T-helper 1 cell treated with Interleukin-12 subunit alpha and Interleukin-12 subunit beta and Interleukin-4 antibody, amounts not matched to agents 30 μg/mL and 1 μg/mL, for 36 hours (primary cell): Measurements from ENCODE around the gene CIART.

Source experiments
- H3K27ac Mint-ChIP-seq: one replicate; pipeline ENCODE4 v1.8.0; 2021; ENCODE audit warnings: mild to moderate bottlenecking, mixed read lengths
- H3K27me3 Mint-ChIP-seq: one replicate; pipeline ENCODE4 v1.8.0; 2021; ENCODE audit warnings: low read depth, mixed read lengths
- H3K36me3 Mint-ChIP-seq: one replicate; pipeline ENCODE4 v1.8.0; 2021; ENCODE audit warnings: low read depth, mixed read lengths
- H3K4me1 Mint-ChIP-seq: one replicate; pipeline ENCODE4 v1.8.0; 2021; ENCODE audit warnings: low read depth, mixed read lengths
- H3K4me3 Mint-ChIP-seq: one replicate; pipeline ENCODE4 v1.8.0; 2021; ENCODE audit warnings: mild to moderate bottlenecking, moderate library complexity, mixed read lengths
- H3K9me3 Mint-ChIP-seq: one replicate; pipeline ENCODE4 v1.8.0; 2021; ENCODE audit warnings: mixed read lengths

The CIART gene

DNA sequence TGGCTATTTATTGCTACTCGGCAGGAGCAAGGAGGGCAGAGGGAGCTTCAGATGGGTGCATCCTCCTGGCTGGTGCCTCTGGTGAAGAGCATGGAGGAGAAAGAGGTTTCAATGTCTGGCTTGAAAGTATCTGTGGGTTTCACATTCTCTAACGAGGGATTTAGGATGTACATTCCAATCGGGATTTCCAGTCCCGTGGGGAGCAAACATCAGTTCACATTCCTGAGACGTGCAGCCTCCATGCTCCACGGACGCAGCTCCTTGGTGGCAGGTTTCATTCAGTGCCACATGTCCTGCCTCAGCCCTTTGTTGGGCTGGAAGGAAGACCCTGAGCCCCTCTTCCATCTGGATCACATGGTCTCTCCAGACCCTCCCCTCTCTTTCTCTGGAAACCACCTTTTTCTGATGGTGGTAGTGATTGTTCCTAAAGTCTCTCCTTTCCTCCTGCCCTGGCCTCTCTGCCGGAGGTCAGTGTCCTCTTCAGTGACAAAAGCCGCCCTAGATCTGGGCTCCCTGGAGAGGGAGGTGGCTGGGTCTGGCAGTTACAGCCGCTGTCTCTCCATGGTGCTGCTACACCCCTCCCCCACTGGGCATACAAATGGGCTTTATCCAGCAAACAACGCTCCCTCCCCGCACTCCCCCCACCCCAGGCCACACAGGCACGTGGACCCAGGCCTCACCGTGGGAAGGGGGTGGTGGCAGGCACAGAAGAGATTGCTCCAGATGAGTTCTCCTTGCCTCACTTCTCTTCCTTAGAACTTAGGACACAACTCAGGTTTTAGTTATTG is 25.6 kb upstream of the CIART start:
- Mint-ChIP-seq H3K27me3 (peaks cover 64% of the 10 kb centered on the region), H3K4me1 (peaks cover 18% of the 10 kb centered on the region), H3K4me3 (no peak overlapping the region), H3K9me3 (no peaks in the 10 kb centered on the region), H3K36me3 (no peaks in the 10 kb centered on the region), H3K27ac (no peak overlapping the region)

DNA sequence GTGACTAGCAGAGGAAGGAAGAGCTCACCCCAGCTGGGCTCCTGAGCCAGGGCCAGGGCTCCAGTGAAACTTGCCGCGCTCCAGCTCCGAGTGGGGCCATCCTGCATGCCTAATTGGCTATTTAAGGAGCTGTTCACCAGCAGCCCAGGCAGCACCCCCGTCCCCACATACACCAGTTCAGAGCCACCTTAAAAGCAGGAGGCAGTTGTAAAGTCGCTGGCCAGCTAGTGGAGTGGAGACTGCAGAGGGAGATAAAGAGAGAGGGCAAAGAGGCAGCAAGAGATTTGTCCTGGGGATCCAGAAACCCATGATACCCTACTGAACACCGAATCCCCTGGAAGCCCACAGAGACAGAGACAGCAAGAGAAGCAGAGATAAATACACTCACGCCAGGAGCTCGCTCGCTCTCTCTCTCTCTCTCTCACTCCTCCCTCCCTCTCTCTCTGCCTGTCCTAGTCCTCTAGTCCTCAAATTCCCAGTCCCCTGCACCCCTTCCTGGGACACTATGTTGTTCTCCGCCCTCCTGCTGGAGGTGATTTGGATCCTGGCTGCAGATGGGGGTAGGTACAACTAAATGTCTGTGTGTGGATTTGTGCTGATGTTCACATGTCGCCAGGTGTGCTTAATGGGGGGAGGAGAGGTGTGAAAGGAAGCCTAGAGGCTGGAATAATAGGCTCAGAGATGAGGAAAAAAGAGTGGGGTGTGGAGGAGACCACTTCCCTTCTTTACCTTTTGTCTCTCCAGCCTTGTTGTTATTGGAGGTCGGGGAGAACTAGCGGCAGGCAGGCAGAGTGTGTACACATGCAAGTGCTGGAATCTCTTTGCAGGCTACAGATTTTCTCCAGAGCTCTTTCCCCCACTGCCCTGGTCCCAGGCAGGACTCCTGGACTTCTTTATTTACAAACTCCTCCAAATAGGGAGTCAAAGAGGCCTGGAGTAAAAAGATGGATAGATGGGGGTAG is 24.4 kb upstream of the CIART start, which contains the start of gene CA14:
TSS of gene CA14 (plus strand) at position 151 of the 962 bp plus-strand sequence. CDS start at position 506, 355 bp downstream.
- Mint-ChIP-seq H3K4me3 (no peak within 1 kb of the TSS), H3K27me3 (peaks cover 62% of the 10 kb centered on the region), H3K4me1 (peaks cover 18% of the 10 kb centered on the region), H3K27ac (no peak within 1 kb of the TSS), H3K9me3 (no peaks in the 10 kb centered on the region), H3K36me3 (no peaks in the 10 kb centered on the region)

DNA sequence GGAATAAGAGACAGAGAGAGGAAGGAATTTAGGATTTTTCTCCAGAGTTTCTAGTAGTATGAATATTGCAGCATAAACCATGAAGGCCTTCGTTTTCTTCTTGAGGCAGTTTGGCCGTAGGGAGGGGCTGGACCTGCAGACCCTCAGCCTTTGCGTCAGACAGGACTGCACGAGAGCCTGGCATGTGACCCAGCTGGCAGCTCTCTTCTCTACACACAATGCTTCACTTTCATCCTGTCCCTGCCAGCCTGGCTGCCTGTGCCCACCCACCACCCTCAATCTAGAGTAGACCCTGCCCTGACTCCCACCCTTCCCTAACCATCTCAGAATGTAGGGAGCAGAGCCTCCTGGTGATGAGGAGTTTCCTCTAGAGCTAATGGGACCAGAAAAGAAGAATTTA is 23.1 kb upstream of the CIART start:
- Mint-ChIP-seq H3K4me3 (no peak overlapping the region), H3K27me3 (peaks cover 55% of the 10 kb centered on the region), H3K9me3 (no peaks in the 10 kb centered on the region), H3K4me1 (peaks cover 18% of the 10 kb centered on the region), H3K36me3 (no peaks in the 10 kb centered on the region), H3K27ac (no peak overlapping the region)

DNA sequence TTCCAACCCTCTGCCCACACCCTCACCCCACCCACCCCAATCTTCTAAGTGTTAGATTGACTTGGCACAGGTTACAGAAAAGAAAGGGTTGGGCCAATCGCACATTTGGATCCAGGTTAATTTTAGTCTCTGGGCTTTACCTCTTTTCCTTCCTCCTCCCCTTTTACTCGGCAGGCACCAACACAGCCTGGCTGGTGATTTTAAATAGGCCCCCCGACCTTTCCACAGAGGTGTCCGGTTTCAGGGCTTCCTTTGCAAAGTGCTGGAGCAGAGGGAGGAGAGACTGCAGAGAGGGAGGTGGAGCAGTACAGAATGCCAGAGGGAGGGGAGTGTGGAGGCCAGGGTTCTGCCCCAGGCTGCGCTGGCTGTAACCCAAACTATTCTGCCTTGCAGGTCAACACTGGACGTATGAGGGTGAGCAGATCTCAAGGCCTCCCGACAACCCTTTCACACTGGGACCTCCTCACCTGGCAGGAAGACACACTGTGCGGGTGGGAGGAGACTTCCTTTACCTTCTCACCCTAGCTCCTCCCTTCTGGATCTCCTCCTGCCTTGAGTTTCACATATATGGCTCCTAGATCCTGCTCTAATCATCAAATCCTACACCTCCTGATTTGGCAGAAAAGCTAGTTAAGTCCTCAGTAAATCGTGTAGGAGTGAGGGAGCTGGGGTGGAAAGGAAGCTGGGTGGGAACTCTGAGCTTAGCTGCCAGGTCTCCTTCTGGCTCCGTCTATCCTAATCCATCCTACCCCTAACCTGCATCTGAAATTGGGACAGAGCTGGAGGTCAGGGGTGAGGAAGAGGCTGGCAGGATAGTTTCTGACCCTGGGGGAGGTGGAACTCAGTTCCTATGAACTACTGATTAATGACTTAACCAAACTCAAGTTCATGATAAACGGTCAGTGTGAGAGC is 22.3 kb upstream of the CIART start:
- Mint-ChIP-seq H3K4me1 (peaks cover 18% of the 10 kb centered on the region), H3K27ac (no peak overlapping the region), H3K4me3 (no peak overlapping the region), H3K36me3 (peaks cover 4% of the 10 kb centered on the region), H3K27me3 (peaks cover 55% of the 10 kb centered on the region), H3K9me3 (no peaks in the 10 kb centered on the region)

DNA sequence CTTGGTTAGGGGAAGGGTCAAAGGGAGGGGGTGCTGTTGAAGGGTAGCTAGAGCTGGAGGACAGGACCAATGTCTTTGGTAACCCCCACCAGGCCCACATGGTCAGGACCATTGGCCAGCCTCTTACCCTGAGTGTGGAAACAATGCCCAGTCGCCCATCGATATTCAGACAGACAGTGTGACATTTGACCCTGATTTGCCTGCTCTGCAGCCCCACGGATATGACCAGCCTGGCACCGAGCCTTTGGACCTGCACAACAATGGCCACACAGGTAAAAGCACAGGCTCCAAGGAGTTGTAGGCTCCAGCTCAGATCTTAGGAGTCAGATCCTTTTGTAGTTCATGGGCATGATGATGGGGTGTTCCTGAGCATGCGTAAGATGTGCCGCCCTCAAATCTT is 21.0 kb upstream of the CIART start:
- H3K9me3 Mint-ChIP-seq: no peaks in the 10 kb centered on the region
- H3K36me3 Mint-ChIP-seq: peaks cover 15% of the 10 kb centered on the region
- H3K27ac Mint-ChIP-seq: no peak overlapping the region

DNA sequence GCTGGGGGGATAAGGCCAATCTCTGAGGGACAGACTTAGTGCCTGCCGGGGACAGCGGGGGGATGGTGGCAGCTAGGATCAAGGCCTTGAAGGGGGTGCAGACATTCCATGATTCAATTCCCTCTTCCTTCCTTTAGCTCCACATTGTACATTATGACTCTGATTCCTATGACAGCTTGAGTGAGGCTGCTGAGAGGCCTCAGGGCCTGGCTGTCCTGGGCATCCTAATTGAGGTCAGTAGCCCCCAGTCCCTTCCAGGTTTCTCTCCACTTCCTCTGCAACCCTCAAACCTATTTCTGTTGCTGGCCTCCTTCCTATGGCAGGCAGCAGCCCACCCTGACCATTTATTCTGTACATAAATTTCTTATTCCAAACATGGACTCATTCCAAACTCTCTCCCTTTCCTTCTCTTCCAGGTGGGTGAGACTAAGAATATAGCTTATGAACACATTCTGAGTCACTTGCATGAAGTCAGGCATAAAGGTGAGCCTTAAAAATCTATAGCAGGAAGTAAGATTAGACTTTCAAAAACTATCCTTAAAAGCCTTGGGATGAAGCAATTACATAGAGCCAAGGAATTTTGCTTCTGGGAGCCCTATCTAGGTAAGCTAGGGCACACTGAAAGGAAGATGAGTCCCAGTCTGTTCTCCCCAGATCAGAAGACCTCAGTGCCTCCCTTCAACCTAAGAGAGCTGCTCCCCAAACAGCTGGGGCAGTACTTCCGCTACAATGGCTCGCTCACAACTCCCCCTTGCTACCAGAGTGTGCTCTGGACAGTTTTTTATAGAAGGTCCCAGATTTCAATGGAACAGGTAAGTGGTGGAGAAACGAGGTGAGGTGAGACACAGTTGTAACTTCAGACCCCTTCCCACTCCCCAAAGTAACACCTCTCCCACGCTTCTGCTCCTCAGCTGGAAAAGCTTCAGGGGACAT is 19.7 kb upstream of the CIART start:
- Mint-ChIP-seq H3K36me3 (peaks cover 23% of the 10 kb centered on the region), H3K4me3 (no peak overlapping the region), H3K27ac (peak overlapping the region; percentile 4), H3K4me1 (peaks cover 16% of the 10 kb centered on the region), H3K9me3 (no peaks in the 10 kb centered on the region), H3K27me3 (peaks cover 31% of the 10 kb centered on the region)

More for the DNA sequence above, 21.0 kb upstream of the CIART start:
- Mint-ChIP-seq H3K4me3 (no peak overlapping the region), H3K27me3 (peaks cover 44% of the 10 kb centered on the region), H3K4me1 (peaks cover 9% of the 10 kb centered on the region)

DNA sequence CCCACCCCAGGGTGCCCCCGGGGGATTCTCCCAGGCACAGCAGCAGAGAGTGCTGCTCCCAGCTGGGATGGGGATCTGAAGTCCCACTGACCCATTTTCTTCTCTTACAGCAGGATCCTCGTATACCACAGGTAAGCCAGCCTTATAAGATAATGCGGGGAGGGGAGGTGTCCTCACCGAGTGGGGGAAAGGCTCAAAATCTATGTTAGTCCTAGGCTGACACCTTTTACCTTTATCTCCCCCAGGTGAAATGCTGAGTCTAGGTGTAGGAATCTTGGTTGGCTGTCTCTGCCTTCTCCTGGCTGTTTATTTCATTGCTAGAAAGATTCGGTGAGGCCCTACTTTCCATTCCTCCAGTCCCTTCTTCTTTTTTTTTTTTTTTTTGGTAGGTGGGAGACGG is 18.8 kb upstream of the CIART start:
- Mint-ChIP-seq H3K4me1 (peaks cover 22% of the 10 kb centered on the region), H3K27ac (no peak overlapping the region), H3K9me3 (no peaks in the 10 kb centered on the region), H3K36me3 (peaks cover 32% of the 10 kb centered on the region), H3K4me3 (no peak overlapping the region), H3K27me3 (peaks cover 23% of the 10 kb centered on the region)

DNA sequence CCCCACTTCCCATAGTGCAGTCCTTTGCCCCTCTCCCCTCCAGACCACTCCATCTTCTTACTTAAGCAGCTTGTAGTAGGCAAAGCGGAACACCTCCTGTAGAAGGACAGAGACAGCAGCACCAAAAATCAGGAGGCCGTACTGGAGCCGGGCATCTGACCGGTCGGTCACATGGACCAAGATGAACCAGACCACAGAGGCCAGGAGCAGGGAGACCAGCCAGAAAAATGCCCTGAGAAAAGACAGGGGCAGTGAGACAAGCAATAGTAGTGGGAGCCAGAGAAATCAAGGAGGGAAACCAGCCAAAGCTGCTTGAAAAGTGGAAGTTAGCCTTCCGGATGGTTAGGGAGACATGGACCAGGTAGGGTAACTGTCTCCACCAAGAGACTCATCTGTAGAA is 14.5 kb upstream of the CIART start:
- Mint-ChIP-seq H3K4me1 (peaks cover 25% of the 10 kb centered on the region), H3K27me3 (no peaks in the 10 kb centered on the region), H3K36me3 (peaks cover 34% of the 10 kb centered on the region), H3K4me3 (peak overlapping the region; percentile 93), H3K27ac (peak overlapping the region; percentile 98), H3K9me3 (no peaks in the 10 kb centered on the region)

DNA sequence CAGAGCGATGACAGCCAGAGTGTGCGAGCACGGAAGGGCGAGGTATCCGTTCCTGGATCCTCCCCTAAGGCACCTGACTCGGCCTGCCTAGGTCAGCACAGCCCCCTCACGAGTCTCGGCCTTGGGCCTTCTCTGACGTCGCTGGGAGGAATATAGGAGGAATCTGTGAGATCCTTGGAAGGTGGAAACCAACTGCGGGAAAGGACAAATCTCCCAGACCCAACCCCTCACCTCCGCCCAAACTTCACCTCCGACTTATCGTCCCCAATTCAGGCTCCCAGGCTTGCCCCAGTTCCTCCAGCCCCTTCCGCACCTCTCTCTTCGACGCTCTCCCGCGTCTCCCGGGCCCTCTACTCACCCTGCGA is 14.0 kb upstream of the CIART start:
- Mint-ChIP-seq H3K9me3 (no peaks in the 10 kb centered on the region), H3K27ac (peak overlapping the region; percentile 98), H3K4me1 (peaks cover 25% of the 10 kb centered on the region), H3K4me3 (peak overlapping the region; percentile 93), H3K27me3 (no peaks in the 10 kb centered on the region), H3K36me3 (peaks cover 34% of the 10 kb centered on the region)

DNA sequence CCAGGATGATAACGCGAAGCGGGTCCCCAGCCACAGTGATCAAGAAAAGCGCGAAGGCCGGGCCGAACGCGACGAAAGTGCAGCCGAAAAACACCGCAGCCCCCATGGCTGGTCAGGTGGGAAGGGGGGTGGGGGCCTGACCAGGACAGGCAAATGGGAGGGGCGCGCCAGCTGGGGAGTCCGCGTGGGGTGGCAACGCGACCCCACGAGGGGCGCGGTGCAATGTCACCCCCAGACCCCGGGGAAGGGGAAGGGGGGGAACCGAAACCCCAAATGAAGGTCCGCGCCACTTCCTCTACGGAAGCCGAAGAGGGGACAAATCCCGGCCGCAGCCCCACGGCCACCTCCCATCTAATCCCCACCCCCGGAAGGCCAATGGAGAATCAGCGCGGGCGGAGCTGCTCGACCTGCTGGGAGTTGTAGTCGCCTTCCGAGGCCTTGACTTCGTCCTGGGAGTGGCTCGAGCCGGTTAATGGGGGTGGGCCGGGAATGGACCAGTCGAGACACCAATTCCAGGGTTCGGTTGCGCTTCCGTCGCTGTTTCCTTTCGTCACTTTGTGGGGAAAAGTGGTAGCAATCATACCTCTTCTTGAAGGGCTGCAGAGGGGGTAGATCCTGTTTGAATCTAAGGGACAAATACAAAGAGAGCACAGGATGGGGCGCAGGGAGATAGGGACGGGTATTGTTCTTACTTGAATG is 13.5 kb upstream of the CIART start, which contains the start of gene APH1A:
TSS of gene APH1A (minus strand) at position 312 of the 699 bp plus-strand sequence. CDS start at position 106, 206 bp downstream.
- Mint-ChIP-seq H3K27ac (peak within 1 kb of the TSS; percentile 98), H3K27me3 (no peaks in the 10 kb centered on the region), H3K9me3 (no peaks in the 10 kb centered on the region), H3K4me3 (peak within 1 kb of the TSS; percentile 93), H3K36me3 (peaks cover 34% of the 10 kb centered on the region), H3K4me1 (peaks cover 25% of the 10 kb centered on the region)

DNA sequence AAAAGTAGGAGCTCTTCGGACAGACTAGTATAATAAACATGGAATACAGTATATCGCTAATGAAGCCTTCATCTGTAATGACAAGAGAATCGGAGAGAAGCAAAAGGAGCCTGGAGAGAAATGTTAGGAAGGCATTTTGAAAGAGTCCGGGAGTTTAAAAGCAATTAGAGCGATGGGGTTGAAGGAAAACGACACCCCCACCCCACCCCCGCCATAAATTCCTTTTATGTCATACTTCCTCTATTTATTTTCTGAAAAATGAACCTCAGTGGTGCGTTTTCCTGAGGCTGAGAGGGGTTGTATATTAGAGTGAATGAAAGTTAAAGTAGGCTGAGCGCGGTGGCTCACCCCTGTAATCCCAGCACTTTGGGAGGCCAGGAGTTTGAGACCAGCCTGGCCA is 12.9 kb upstream of the CIART start:
- Mint-ChIP-seq H3K36me3 (peaks cover 34% of the 10 kb centered on the region), H3K27me3 (no peaks in the 10 kb centered on the region), H3K27ac (peak overlapping the region; percentile 98), H3K9me3 (no peaks in the 10 kb centered on the region), H3K4me1 (peaks cover 25% of the 10 kb centered on the region), H3K4me3 (peak overlapping the region; percentile 93)

DNA sequence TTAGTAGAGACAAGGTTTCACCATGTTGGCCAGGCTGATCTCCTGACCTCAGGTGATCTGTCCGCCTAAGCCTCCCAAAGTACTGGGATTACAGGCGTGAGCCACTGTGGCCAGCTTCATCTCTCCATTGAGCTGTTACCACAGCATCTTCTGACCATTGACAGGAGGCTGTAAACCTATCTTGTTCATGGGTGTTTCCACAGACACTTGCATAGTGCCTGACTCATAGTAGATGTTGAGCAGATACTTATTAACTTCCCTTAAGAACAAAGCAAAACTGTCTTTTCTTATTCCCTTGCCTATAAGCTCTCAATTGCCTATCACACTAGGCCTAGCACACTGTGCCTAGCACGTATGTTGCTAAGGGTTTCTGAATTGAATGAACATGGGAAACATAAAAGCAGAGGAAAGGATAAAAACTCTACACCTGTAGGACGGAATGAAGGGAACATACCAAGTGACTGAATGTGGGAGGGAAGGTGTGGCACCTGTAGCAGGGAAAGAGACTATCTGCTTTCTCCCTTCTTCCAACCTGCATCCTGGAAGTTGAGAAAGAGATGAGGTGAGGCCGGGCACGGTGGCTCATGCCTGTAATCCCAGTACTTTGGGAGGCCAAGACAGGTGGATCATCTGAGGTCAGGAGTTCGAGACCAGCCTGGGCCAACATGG is 10.9 kb upstream of the CIART start:
- peaks cover 23% of the 10 kb centered on the region for H3K4me1 Mint-ChIP-seq
- H3K27ac Mint-ChIP-seq: no peak overlapping the region
- peaks cover 19% of the 10 kb centered on the region for H3K36me3 Mint-ChIP-seq
- no peaks in the 10 kb centered on the region for H3K9me3 Mint-ChIP-seq
- no peaks in the 10 kb centered on the region for H3K27me3 Mint-ChIP-seq
- no peak overlapping the region for H3K4me3 Mint-ChIP-seq
